GM12878 (cell line): ENCODE results near the gene YPEL2. TPM values are rescaled to one million over a fixed set of nuclear protein-coding genes. Genes with fewer than 3 reads are reported as not detected.

Experiments used
- ATAC-seq: fragments of 200-7000 bp; cut with Tn5 transposase; 3 replicates; pipeline ENCODE4 v1.9.1; 2020; ENCODE audit warnings: mild to moderate bottlenecking, moderate library complexity
- BruUV-seq: library from RNA; stranded (reverse); fragments of 400-500 nt; replicated peaks from 2 replicates; lab custom pipeline; 2021; lab: Mats Ljungman, UMichigan
- CTCF ChIA-PET: fragments of 300-600 bp; sonication (Branson Sonifier 250); formaldehyde crosslinking; extraction: SDS; loops from one replicate; lab custom pipeline; 2021; ENCODE audit warnings: inconsistent platforms; lab: Yijun Ruan, JAX
- POLR2A ChIA-PET: fragments of 350-600 bp; formaldehyde crosslinking; extraction: SDS; loops from one replicate; lab custom pipeline; 2021; ENCODE audit warnings: inconsistent platforms; lab: Charles Lee
- RAD21 ChIA-PET: fragments of 300-600 bp; sonication (Branson Sonifier 250); formaldehyde crosslinking; loops from one replicate; lab custom pipeline; 2023; ENCODE audit warnings: antibody characterized with exemption; ENCODE audit not compliant: unreplicated experiment; lab: Charles Lee
- SMC1A ChIA-PET: fragments of 300-600 bp; sonication (Branson Sonifier 250); formaldehyde crosslinking; loops from one replicate; lab custom pipeline; 2023; ENCODE audit not compliant: unreplicated experiment, uncharacterized antibody; lab: Charles Lee
- DNase-seq: peaks from one replicate; pipeline ENCODE4 v3.0.0-alpha.2; 2011; ENCODE audit warnings: low read depth, low spot score
- FAIRE-seq: peaks from 3 replicates; lab custom pipeline; 2011; peaks lifted over from hg19 to GRCh38; lab: Jason Lieb, UNC
- H2AFZ ChIP-seq: 2 replicates; pipeline ENCODE4 v1.6.0; 2011; ENCODE audit warnings: low read depth, low read length, control low read depth; ENCODE audit not compliant: control insufficient read depth
- H3K27ac ChIP-seq: 2 replicates; pipeline ENCODE4 v1.5.1; 2011; ENCODE audit warnings: control low read depth; ENCODE audit not compliant: control insufficient read depth, insufficient read depth
- H3K27me3 ChIP-seq, 2 experiments: replicated peaks in 1 of 2; 2 replicates each; pipeline versions ENCODE4 v1.6.0 to v1.6.1; 2011; ENCODE audit warnings: low read length in 1 of 2; ENCODE audit not compliant: control insufficient read depth in 2 of 2, insufficient read depth in 2 of 2
- H3K36me3 ChIP-seq, 2 experiments: 2 replicates each; pipeline ENCODE4 v1.5.1; 2011; ENCODE audit warnings: low read length in 1 of 2; ENCODE audit not compliant: control insufficient read depth in 2 of 2, insufficient read depth in 2 of 2
- H3K4me1 ChIP-seq: 2 replicates; pipeline ENCODE4 v1.6.1; 2011; ENCODE audit warnings: mild to moderate bottlenecking, low read length, moderate library complexity, mixed read lengths; ENCODE audit not compliant: control insufficient read depth, insufficient read depth
- H3K4me2 ChIP-seq: 2 replicates; pipeline ENCODE4 v1.6.0; 2011; ENCODE audit warnings: control low read depth; ENCODE audit not compliant: control insufficient read depth, insufficient read depth
- H3K4me3 ChIP-seq: fragments of 200-600 bp; sonication (generic); 2 replicates; pipeline ENCODE4 v1.5.1; 2016
- H3K79me2 ChIP-seq: 2 replicates; pipeline ENCODE4 v1.6.0; 2011; ENCODE audit warnings: low read length; ENCODE audit not compliant: control insufficient read depth, insufficient read depth
- H3K9ac ChIP-seq: 2 replicates; pipeline ENCODE4 v1.8.0; 2011; ENCODE audit warnings: low read length, control low read depth, mixed read lengths; ENCODE audit not compliant: control insufficient read depth, insufficient read depth
- H3K9me3 ChIP-seq: replicated peaks from 3 replicates; pipeline ENCODE4 v1.5.1; 2011; ENCODE audit warnings: mild to moderate bottlenecking, low read length; ENCODE audit not compliant: control insufficient read depth, insufficient read depth
- H4K20me1 ChIP-seq: 2 replicates; pipeline ENCODE4 v1.6.0; 2011; ENCODE audit not compliant: control insufficient read depth, insufficient read depth
- BCL11A ChIP-seq: IDR thresholded peaks from 2 replicates; pipeline ENCODE4 v1.6.1; 2011; ENCODE audit warnings: low read depth, low read length
- KDM1A ChIP-seq: fragments of 200-600 bp; sonication (generic); IDR thresholded peaks from 2 replicates; pipeline ENCODE4 v1.6.1; 2016; ENCODE audit warnings: borderline replicate concordance
- NFXL1 ChIP-seq: fragments of 450-650 bp; IDR thresholded peaks from 2 replicates; pipeline ENCODE4 v1.6.1; 2017; ENCODE audit warnings: antibody characterized with exemption, mild to moderate bottlenecking, borderline replicate concordance
- NKRF ChIP-seq: fragments of 450-650 bp; conservative IDR thresholded peaks from 2 replicates; pipeline ENCODE4 v1.6.1; 2017; ENCODE audit warnings: mild to moderate bottlenecking, moderate library complexity
- NR2C2 ChIP-seq: IDR thresholded peaks from 2 replicates; pipeline ENCODE4 v1.6.1; 2011; ENCODE audit warnings: borderline replicate concordance, low read depth; ENCODE audit not compliant: control insufficient read depth, insufficient read length
- SMC3 ChIP-seq: IDR thresholded peaks from 2 replicates; pipeline ENCODE4 v1.6.1; 2011; ENCODE audit warnings: low read length, improper control_type of control experiment, borderline replicate concordance
- SUZ12 ChIP-seq: fragments of 200-600 bp; sonication (generic); IDR thresholded peaks from one replicate; pipeline ENCODE4 v1.6.1; 2018; ENCODE audit warnings: antibody characterized with exemption, mild to moderate bottlenecking; ENCODE audit not compliant: unreplicated experiment
- TCF7 ChIP-seq: IDR thresholded peaks from 2 replicates; pipeline ENCODE4 v1.6.1; 2014; ENCODE audit warnings: antibody characterized with exemption, borderline replicate concordance
- ZNF687 ChIP-seq: fragments of 450-650 bp; IDR thresholded peaks from 2 replicates; pipeline ENCODE4 v1.6.1; 2017; ENCODE audit warnings: mild to moderate bottlenecking, moderate library complexity
- WGBS: methylation state at CpG from one replicate; pipeline ENCODE4 v1.1.6; 2016; ENCODE audit warnings: low lambda C conversion rate; ENCODE audit not compliant: insufficient replicate concordance, insufficient coverage; ENCODE audit errors: missing lambda C conversion rate; 5-methylcytosine and 5-hydroxymethylcytosine counted together
- in situ Hi-C: fragments of 300-500 bp; cut with MboI; formaldehyde crosslinking; loops from 9 replicates; pipeline ENCODE4 v1.14.3; 2018; ENCODE audit warnings: mixed read lengths
- intact Hi-C: fragments of 100-400 bp; cut with micrococcal nuclease; formaldehyde crosslinking; loops from one replicate; pipeline ENCODE4 v1.14.2; 2022; ENCODE audit not compliant: unreplicated experiment
- polyA plus RNA-seq, 11 experiments: library from polyadenylated mRNA; depleted of rRNA in 4 of 11; unstranded in 6 of 11; stranded (reverse) in 5 of 11; fragments of >200 nt; fragmentation: Nextera tagmentation in 4 of 11; fragmentation: Illumina TruSeq in 1 of 11; extraction: Ambion mirVana in 4 of 11; extraction: Trizol in 1 of 11; gene quantifications; 1 replicate in 1 of 11; 2 replicates in 10 of 11; pipeline versions ENCODE4 v1.2.1 to v1.2.3, GENCODE V29; 2011 to 2016; ENCODE audit warnings: inconsistent platforms in 2 of 11, missing spikeins in 2 of 11, low read depth in 1 of 11
- total RNA-seq, 4 experiments: library from RNA; depleted of rRNA in 3 of 4; stranded (reverse); fragments of >200 nt in 3 of 4; fragmentation: Illumina TruSeq in 1 of 4; extraction: Trizol in 1 of 4; gene quantifications; 2 replicates each; pipeline versions ENCODE4 v1.2.1 to v1.2.3, GENCODE V29; 2013 to 2021
- TF ChIP-seq, protein P1 (sequence below): fragments of 450-650 bp; formaldehyde crosslinking; IDR thresholded peaks from 2 replicates; pipeline ENCODE4 v1.4.0; 2022; ENCODE audit warnings: mild to moderate bottlenecking, moderate library complexity

Gene YPEL2
- total and polyA plus RNA-seq, 10 of the 15 experiments (the other 5 are each of a cell fraction or from before 2014, with no cell fraction given) = 0.11 to 8.1 (median 0.48) TPM

DNA sequence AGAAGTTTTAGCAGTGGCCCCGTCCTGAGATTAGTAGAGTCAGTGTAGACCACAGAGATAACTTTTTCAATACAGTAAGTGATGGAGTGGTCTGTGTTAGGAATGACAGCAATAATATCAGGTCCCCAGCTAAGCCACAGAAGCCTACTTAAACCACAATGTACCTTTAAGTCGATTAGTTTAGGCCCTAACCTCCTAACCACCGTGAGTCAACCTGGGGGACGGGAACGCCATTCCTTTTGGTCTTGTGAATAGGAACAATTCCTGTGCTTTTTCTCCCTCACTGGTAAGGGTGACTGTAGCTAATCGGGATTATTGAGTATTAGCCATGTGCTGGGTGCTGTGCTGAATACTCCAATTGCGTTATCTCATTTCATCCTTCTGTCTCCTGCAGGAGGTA, 14.0 kb downstream of the YPEL2 start:
- 55% methylated on average over 7 of the region's 7 CpGs for WGBS
- Histone ChIP-seq H3K9me3 (no peaks in the 10 kb centered on the region), H3K79me2 (no peaks in the 10 kb centered on the region), H3K4me3 (no peak overlapping the region), H4K20me1 (no peaks in the 10 kb centered on the region), H3K9ac (no peak overlapping the region), H3K27ac (no peak overlapping the region), H2AFZ (no peak overlapping the region), H3K4me2 (no peak overlapping the region), H3K27me3 (no peaks in the 10 kb centered on the region), H3K36me3 (no peaks in the 10 kb centered on the region), H3K4me1 (peaks cover 5% of the 10 kb centered on the region; the same call in 1 of the 2 replicates)
- ChIA-PET CTCF (interaction anchor here (0.8 kb wide), 1 partner anchor 16 kb away, joined by 3 read pairs; no protein-coding TSS in a partner anchor), SMC1A (interaction anchor here (1.3 kb wide), 1 partner anchor 16 kb away, joined by 3 read pairs; no protein-coding TSS in a partner anchor), RAD21 (no interaction called here), POLR2A (no interaction called here)
- FAIRE-seq = no peak
- ATAC-seq = no peak
- BruUV-seq = no TSS peak
- TF ChIP-seq NR2C2 (no peak), NFXL1 (no peak), SMC3 (no peak), NKRF (no peak), BCL11A (no peak), TCF7 (no peak), ZNF687 (no peak), SUZ12 (no peak), KDM1A (no peak)
- TF ChIP-seq, protein P1, sequence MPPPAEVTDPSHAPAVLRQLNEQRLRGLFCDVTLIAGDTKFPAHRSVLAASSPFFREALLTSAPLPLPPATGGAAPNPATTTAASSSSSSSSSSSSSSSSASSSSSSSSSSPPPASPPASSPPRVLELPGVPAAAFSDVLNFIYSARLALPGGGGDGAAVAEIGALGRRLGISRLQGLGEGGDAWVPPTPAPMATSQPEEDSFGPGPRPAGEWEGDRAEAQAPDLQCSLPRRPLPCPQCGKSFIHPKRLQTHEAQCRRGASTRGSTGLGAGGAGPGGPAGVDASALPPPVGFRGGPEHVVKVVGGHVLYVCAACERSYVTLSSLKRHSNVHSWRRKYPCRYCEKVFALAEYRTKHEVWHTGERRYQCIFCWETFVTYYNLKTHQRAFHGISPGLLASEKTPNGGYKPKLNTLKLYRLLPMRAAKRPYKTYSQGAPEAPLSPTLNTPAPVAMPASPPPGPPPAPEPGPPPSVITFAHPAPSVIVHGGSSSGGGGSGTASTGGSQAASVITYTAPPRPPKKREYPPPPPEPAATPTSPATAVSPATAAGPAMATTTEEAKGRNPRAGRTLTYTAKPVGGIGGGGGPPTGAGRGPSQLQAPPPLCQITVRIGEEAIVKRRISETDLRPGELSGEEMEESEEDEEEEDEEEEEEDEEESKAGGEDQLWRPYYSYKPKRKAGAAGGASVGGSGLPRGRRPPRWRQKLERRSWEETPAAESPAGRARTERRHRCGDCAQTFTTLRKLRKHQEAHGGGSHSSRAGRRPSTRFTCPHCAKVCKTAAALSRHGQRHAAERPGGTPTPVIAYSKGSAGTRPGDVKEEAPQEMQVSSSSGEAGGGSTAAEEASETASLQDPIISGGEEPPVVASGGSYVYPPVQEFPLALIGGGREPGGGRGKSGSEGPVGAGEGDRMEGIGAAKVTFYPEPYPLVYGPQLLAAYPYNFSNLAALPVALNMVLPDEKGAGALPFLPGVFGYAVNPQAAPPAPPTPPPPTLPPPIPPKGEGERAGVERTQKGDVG = no peak
- in situ Hi-C loops (no loop called here), intact Hi-C loops (no loop called here)
- DNase-seq = no peak
